SU-DHL-6 (cell line): ENCODE measurements around the gene ABHD3.
"Not testable (repeated sequence)": the region's sequence is repeated elsewhere in the genome, so short reads cannot be mapped to it uniquely, and the experiment has no call there.

Source experiments
- H2AFZ ChIP-seq: fragments of 200-600 bp; sonication (generic); 2 replicates; pipeline ENCODE4 v1.6.1; 2014; ENCODE audit warnings: low read depth, mild to moderate bottlenecking, moderate library complexity, mixed read lengths, antibody characterized with exemption, low read length; ENCODE audit not compliant: severe bottlenecking
- H3F3A ChIP-seq: fragments of 200-600 bp; shearing (Covaris generic); 2 replicates; pipeline ENCODE4 v1.6.0; 2016; ENCODE audit warnings: antibody characterized with exemption, mild to moderate bottlenecking; ENCODE audit not compliant: insufficient read depth
- H3K27ac ChIP-seq: fragments of 200-600 bp; sonication (generic); 2 replicates; pipeline ENCODE4 v1.5.1; 2016; ENCODE audit warnings: low read depth, mild to moderate bottlenecking, low read length, moderate library complexity, mixed read lengths
- H3K27me3 ChIP-seq: fragments of 200-600 bp; sonication (generic), shearing (Covaris generic); 2 replicates; pipeline ENCODE4 v1.6.0; 2014; ENCODE audit warnings: mild to moderate bottlenecking, low read length
- H3K36me3 ChIP-seq: fragments of 200-600 bp; sonication (generic); 2 replicates; pipeline ENCODE4 v1.6.1; 2014; ENCODE audit warnings: mild to moderate bottlenecking, low read length, mixed read lengths
- H3K4me2 ChIP-seq: fragments of 300-600, 200-600 bp; shearing (Covaris generic), sonication (generic); 2 replicates; pipeline ENCODE4 v1.6.0; 2014; ENCODE audit warnings: low read length, low read depth, mild to moderate bottlenecking; ENCODE audit not compliant: poor library complexity, severe bottlenecking
- H3K4me3 ChIP-seq: fragments of 200-600 bp; sonication (generic); 2 replicates; pipeline ENCODE4 v1.5.1; 2014; ENCODE audit warnings: antibody characterized with exemption, low read length, mild to moderate bottlenecking, mixed read lengths; ENCODE audit not compliant: insufficient read depth, poor library complexity, severe bottlenecking
- H3K79me2 ChIP-seq: fragments of 200-600 bp; sonication (generic); 2 replicates; pipeline ENCODE4 v1.6.1; 2014; ENCODE audit warnings: mild to moderate bottlenecking, low read length, moderate library complexity; ENCODE audit not compliant: insufficient read depth
- H3K9ac ChIP-seq: fragments of 200-600 bp; sonication (generic); 2 replicates; pipeline ENCODE4 v1.7.0; 2014; ENCODE audit warnings: mild to moderate bottlenecking, low read length
- H3K9me2 ChIP-seq: fragments of 200-600 bp; sonication (generic); replicated peaks from 2 replicates; pipeline ENCODE4 v1.6.1; 2014; ENCODE audit warnings: low read length; ENCODE audit not compliant: insufficient read depth
- H3K9me3 ChIP-seq: fragments of 200-600 bp; sonication (generic); 2 replicates; pipeline ENCODE4 v1.6.1; 2014; ENCODE audit warnings: low read length, mixed read lengths; ENCODE audit not compliant: insufficient read depth
- H4K20me1 ChIP-seq: fragments of 200-600 bp; sonication (generic); 2 replicates; pipeline ENCODE4 v1.6.1; 2014; ENCODE audit warnings: low read depth, mild to moderate bottlenecking, antibody characterized with exemption, low read length, moderate library complexity, mixed read lengths
- EZH2phosphoT487 ChIP-seq: fragments of 200-600 bp; sonication (generic), shearing (Covaris generic); conservative IDR thresholded peaks from 2 replicates; pipeline ENCODE4 v1.6.1; 2018; ENCODE audit warnings: mild to moderate bottlenecking, antibody characterized with exemption, low read length, moderate library complexity, mixed read lengths
- TF ChIP-seq, protein P1 (sequence below): fragments of 200-600 bp; sonication (generic); IDR thresholded peaks from one replicate; pipeline ENCODE4 v1.5.1; 2017; ENCODE audit warnings: antibody characterized with exemption, mild to moderate bottlenecking, low read length, moderate library complexity; ENCODE audit not compliant: insufficient read depth, poor library complexity, severe bottlenecking

Gene ABHD3

DNA sequence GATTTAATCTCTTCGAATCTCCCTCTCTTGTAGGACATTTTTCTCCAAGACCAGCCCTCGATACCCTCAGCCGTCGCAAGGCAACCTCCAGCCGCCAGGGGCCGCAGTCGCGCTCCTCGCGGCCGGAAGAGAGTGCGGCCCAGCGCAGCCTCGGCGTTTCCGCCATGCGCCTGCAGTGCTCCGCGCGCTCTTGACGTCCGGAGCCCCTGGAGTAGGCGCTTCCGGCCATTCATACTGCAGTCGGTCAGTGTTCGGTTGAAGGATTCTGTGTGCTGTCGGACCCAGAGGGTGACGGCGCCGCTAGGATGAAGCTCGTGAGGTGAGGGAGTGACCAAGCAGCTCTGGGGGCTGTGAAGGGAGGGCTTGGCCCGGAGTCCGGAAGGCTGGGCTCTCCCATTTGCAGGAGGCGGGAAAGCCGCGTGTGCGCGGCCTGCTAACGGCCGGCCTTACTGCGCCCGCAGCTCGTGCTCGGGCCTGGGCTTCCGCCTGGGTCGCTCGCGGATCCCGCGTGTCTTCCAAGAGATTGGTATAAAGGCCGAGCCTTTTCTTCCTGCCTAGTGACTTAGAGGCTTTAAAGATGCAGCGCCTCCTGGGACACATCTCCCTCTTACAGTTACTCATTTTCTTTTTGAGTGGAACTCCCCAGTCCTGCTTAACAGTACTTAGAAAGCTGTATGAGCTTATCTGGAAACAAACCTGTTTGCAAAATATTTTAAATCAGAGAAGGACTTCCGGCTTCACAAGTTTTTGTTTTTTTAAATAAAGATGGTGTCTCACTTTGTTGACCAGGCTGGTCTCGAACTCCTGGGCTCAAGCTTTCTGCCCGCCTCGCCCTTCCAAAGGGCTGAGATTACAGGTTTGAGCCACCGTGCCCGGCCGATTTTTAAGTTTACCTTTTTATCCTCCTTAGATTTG lies 92.2 kb downstream of the ABHD3 start, which contains the start of gene SNRPD1:
Gene SNRPD1 (plus strand): TSS at position 190 of the 915 bp plus-strand sequence. CDS start 116 bp downstream, at position 306.
- Histone ChIP-seq H3K9ac (peak within 1 kb of the TSS; percentile 80), H3K9me3 (no peaks in the 10 kb centered on the region), H3K4me3 (peak within 1 kb of the TSS; percentile 73), H3F3A (0 out of 2 replicates have a peak, but pooled peaks cover 3% of the 10 kb centered on the region), H3K36me3 (peaks cover 22% of the 10 kb centered on the region), H3K27me3 (no peaks in the 10 kb centered on the region), H3K9me2 (no peaks in the 10 kb centered on the region), H3K4me2 (peak within 1 kb of the TSS; percentile 96), H3K79me2 (peaks cover 53% of the 10 kb centered on the region), H2AFZ (peak within 1 kb of the TSS; percentile 91), H3K27ac (peak within 1 kb of the TSS; percentile 77), H4K20me1 (peaks cover 28% of the 10 kb centered on the region)
- TF ChIP-seq EZH2phosphoT487, result no peak
- TF ChIP-seq, protein P1, sequence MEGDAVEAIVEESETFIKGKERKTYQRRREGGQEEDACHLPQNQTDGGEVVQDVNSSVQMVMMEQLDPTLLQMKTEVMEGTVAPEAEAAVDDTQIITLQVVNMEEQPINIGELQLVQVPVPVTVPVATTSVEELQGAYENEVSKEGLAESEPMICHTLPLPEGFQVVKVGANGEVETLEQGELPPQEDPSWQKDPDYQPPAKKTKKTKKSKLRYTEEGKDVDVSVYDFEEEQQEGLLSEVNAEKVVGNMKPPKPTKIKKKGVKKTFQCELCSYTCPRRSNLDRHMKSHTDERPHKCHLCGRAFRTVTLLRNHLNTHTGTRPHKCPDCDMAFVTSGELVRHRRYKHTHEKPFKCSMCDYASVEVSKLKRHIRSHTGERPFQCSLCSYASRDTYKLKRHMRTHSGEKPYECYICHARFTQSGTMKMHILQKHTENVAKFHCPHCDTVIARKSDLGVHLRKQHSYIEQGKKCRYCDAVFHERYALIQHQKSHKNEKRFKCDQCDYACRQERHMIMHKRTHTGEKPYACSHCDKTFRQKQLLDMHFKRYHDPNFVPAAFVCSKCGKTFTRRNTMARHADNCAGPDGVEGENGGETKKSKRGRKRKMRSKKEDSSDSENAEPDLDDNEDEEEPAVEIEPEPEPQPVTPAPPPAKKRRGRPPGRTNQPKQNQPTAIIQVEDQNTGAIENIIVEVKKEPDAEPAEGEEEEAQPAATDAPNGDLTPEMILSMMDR, result peak; percentile 98

DNA sequence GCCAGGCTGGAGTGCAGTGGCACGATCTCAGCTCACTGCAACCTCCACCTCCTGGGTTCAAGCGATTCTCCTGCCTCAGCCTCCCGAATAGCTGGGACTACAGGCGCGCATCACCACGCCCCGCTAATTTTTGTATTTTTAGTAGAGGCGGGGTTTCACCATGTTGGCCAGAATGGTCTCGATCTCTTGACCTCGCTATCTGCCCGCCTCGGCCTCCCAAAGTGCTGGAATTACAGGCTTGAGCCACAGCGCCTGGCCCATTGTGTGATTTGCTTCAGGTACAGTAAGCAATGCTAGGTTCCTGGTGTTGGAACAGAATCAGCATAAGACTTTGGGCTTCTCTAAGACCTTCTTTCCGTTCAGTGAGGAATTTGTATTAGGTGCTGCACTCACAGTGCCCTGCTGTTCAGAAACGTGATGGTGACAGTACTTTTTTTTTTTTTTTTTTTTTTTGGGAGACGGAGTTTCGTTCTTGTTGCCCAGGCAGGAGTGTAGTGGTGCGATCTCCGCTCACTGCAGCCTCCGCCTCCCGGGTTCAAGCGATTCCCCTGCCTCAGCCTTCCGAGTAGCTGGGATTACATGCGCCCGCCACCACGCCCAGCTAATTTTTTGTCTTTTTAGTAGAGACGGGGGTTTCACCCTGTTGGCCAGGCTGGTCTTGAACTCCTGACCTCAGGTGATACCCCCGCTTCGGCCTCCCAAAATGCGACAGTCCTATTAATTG lies 93.0 kb downstream of the ABHD3 start:
- not testable (repeated sequence) for H3F3A ChIP-seq, H3K27ac ChIP-seq, H3K27me3 ChIP-seq, H3K9me3 ChIP-seq, H3K9me2 ChIP-seq
- peaks cover 45% of the 10 kb centered on the region for H3K79me2 ChIP-seq
- peak overlapping the region; percentile 73 for H3K4me3 ChIP-seq
- H3K4me2 ChIP-seq, result peak overlapping the region; percentile 96
- peak overlapping the region; percentile 91 for H2AFZ ChIP-seq
- H3K9ac ChIP-seq, result peak overlapping the region; percentile 80; the same call in 1 of the 2 replicates
- H4K20me1 ChIP-seq, result peaks cover 22% of the 10 kb centered on the region
- peaks cover 16% of the 10 kb centered on the region for H3K36me3 ChIP-seq

DNA sequence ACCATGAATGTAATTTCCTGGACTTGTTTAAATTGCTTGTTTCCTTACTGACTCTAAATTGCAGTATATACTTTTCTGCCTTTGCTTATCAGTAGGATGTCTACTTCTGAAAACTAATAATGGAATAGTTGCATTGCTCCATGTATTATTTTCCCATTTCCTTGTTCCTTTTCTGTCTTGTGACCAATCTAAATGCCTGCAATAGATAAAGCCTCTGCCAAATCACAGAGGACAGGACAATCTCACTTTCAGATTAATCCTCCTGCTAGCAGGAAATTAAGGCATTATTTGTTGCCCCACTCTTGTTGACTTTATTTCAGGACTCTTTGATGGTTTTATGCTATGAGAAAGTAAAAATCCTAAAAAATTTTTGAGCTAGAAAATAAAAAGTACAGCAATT lies 99.4 kb downstream of the ABHD3 start:
- Histone ChIP-seq H4K20me1 (no peaks in the 10 kb centered on the region), H3K79me2 (no peaks in the 10 kb centered on the region), H3K4me2 (no peak overlapping the region), H3K9me3 (no peaks in the 10 kb centered on the region), H3K36me3 (no peaks in the 10 kb centered on the region), H3K27ac (no peak overlapping the region), H3K9ac (no peak overlapping the region), H3F3A (peaks cover 7% of the 10 kb centered on the region), H2AFZ (no peak overlapping the region), H3K27me3 (no peaks in the 10 kb centered on the region), H3K4me3 (no peak overlapping the region), H3K9me2 (no peaks in the 10 kb centered on the region)
- TF ChIP-seq, protein P1, result no peak
